Endothelial cell (in vitro differentiated cells): ENCODE measurements around the gene DEFB123. TPM values are rescaled to one million over a fixed set of nuclear protein-coding genes. Genes with fewer than 3 reads are reported as not detected.

Source experiments
- DNase-seq: peaks from one replicate; pipeline ENCODE4 v3.0.0; 2021; ENCODE audit warnings: low spot score
- H3K27ac Mint-ChIP-seq: one replicate; pipeline ENCODE4 v1.8.0; 2021; ENCODE audit warnings: mixed read lengths, inconsistent platforms; ENCODE audit not compliant: unreplicated experiment
- H3K27me3 Mint-ChIP-seq: one replicate; pipeline ENCODE4 v1.8.0; 2021; ENCODE audit warnings: mild to moderate bottlenecking, moderate library complexity, mixed read lengths, inconsistent platforms; ENCODE audit not compliant: unreplicated experiment
- H3K36me3 Mint-ChIP-seq: one replicate; pipeline ENCODE4 v1.8.0; 2021; ENCODE audit warnings: mild to moderate bottlenecking, low read depth, mixed read lengths, inconsistent platforms; ENCODE audit not compliant: unreplicated experiment
- H3K4me1 Mint-ChIP-seq: one replicate; pipeline ENCODE4 v1.8.0; 2021; ENCODE audit warnings: mild to moderate bottlenecking, mixed read lengths, inconsistent platforms; ENCODE audit not compliant: unreplicated experiment
- H3K4me3 Mint-ChIP-seq: one replicate; pipeline ENCODE4 v1.8.0; 2021; ENCODE audit warnings: mild to moderate bottlenecking, mixed read lengths, inconsistent platforms; ENCODE audit not compliant: unreplicated experiment
- H3K9me3 Mint-ChIP-seq: one replicate; pipeline ENCODE4 v1.8.0; 2021; ENCODE audit warnings: mixed read lengths, inconsistent platforms; ENCODE audit not compliant: unreplicated experiment
- total RNA-seq: library from RNA; stranded (reverse); fragmentation: NEBNext Ultra II Directional; extraction: Animal tissue kit (Norgen Biotek cat#: 25700); gene quantifications from one replicate; pipeline ENCODE4 v1.2.1, GENCODE V29; 2021; ENCODE audit not compliant: unreplicated experiment
- TF ChIP-seq, protein P1 (sequence below): fragments of 200-600 bp; sonication (generic); IDR thresholded peaks from one replicate; pipeline ENCODE4 v1.5.0; 2021; ENCODE audit warnings: antibody characterized with exemption; ENCODE audit not compliant: unreplicated experiment

DEFB123 gene
- total RNA-seq, 1 donor from 2014 or later: not detected

- no peak overlapping the region for H3K4me3 Mint-ChIP-seq
- TF ChIP-seq, protein P1, sequence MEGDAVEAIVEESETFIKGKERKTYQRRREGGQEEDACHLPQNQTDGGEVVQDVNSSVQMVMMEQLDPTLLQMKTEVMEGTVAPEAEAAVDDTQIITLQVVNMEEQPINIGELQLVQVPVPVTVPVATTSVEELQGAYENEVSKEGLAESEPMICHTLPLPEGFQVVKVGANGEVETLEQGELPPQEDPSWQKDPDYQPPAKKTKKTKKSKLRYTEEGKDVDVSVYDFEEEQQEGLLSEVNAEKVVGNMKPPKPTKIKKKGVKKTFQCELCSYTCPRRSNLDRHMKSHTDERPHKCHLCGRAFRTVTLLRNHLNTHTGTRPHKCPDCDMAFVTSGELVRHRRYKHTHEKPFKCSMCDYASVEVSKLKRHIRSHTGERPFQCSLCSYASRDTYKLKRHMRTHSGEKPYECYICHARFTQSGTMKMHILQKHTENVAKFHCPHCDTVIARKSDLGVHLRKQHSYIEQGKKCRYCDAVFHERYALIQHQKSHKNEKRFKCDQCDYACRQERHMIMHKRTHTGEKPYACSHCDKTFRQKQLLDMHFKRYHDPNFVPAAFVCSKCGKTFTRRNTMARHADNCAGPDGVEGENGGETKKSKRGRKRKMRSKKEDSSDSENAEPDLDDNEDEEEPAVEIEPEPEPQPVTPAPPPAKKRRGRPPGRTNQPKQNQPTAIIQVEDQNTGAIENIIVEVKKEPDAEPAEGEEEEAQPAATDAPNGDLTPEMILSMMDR: no peak
- H3K4me1 Mint-ChIP-seq: no peaks in the 10 kb centered on the region
- no peak for DNase-seq
- H3K9me3 Mint-ChIP-seq: peaks cover 5% of the 10 kb centered on the region
- peaks cover 3% of the 10 kb centered on the region for H3K27me3 Mint-ChIP-seq
- no peaks in the 10 kb centered on the region for H3K36me3 Mint-ChIP-seq
- H3K27ac Mint-ChIP-seq: no peak overlapping the region
Observed at GRCh38 chr20:31430568-31431115, 9.8 kb upstream of the DEFB123 start.

- peaks cover 39% of the 10 kb centered on the region for H3K9me3 Mint-ChIP-seq
- H3K27me3 Mint-ChIP-seq: peaks cover 3% of the 10 kb centered on the region
- no peaks in the 10 kb centered on the region for H3K4me1 Mint-ChIP-seq
- no peak for DNase-seq
- no peaks in the 10 kb centered on the region for H3K36me3 Mint-ChIP-seq
- H3K27ac Mint-ChIP-seq: peak overlapping the region; percentile 43
- TF ChIP-seq, protein P1: no peak
- H3K4me3 Mint-ChIP-seq: peak overlapping the region; percentile 21
Observed at GRCh38 chr20:31446084-31446819, 5.8 kb downstream of the DEFB123 start.

GRCh38 chr20:31449511-31450414 is 9.3 kb downstream of the DEFB123 start:
- TF ChIP-seq, protein P1: no peak
- Mint-ChIP-seq H3K9me3 (peaks cover 32% of the 10 kb centered on the region), H3K4me1 (no peaks in the 10 kb centered on the region), H3K4me3 (no peak overlapping the region), H3K27me3 (peaks cover 3% of the 10 kb centered on the region), H3K36me3 (no peaks in the 10 kb centered on the region), H3K27ac (no peak overlapping the region)
- DNase-seq: no peak

DNA sequence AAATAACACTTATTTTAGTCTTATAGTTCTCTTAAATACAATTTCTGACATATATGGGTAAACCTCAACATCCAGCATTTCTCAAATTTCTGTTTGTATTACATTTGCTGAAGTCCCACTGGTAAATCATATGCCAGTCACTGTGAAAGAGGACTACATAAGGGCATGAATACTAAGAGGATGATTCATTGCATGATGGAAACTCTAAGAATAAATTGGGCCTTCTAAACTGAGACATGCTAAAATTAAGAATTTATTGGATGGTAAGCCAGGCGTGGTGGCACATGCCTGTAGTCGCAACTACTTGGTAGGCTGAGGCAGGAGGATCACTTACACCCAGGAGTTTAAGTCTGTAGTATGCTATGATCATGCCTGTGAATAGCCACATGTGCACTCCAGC is 12.1 kb downstream of the DEFB123 start:
- Mint-ChIP-seq H3K4me3 (no peak overlapping the region), H3K27me3 (peaks cover 3% of the 10 kb centered on the region), H3K27ac (no peak overlapping the region), H3K36me3 (no peaks in the 10 kb centered on the region), H3K9me3 (peaks cover 20% of the 10 kb centered on the region), H3K4me1 (no peaks in the 10 kb centered on the region)
- DNase-seq: no peak
- TF ChIP-seq, protein P1: no peak
